Activated CD4-positive, alpha-beta T cell treated with anti-CD3 and anti-CD28 coated beads, Interleukin-2, amount 50 U/mL, for 4 hours (primary cell): ENCODE data around the gene RITA1.

ENCODE experiments used
- DNase-seq, 2 experiments: peaks; one replicate each; pipeline ENCODE4 v3.0.0-alpha.2; 2020

The RITA1 gene

GRCh38 chr12:113232089-113232839, 46.7 kb downstream of the RITA1 start:
- no peak for DNase-seq

GRCh38 chr12:113232840-113233585, 47.5 kb downstream of the RITA1 start:
- DNase-seq = peak; percentile 61 to 68

- DNase-seq = no peak
These were observed 48.4 kb downstream of the RITA1 start for GRCh38 chr12:113233967-113234366.

GRCh38 chr12:113234483-113234882, 49.0 kb downstream of the RITA1 start:
- no peak for DNase-seq

- DNase-seq = no peak
These were observed 50.5 kb downstream of the RITA1 start for GRCh38 chr12:113235976-113236375.

- no peak for DNase-seq
These were observed 51.2 kb downstream of the RITA1 start for GRCh38 chr12:113236539-113237399.

GRCh38 chr12:113237748-113238147, 52.2 kb downstream of the RITA1 start:
- no peak for DNase-seq

- no peak for DNase-seq
These were observed 52.8 kb downstream of the RITA1 start for GRCh38 chr12:113238309-113238708.

GRCh38 chr12:113239288-113239771, 53.8 kb downstream of the RITA1 start:
- DNase-seq = no peak

- DNase-seq = no peak
These were observed 54.4 kb downstream of the RITA1 start for GRCh38 chr12:113239811-113240331.

GRCh38 chr12:113240395-113240794, 54.9 kb downstream of the RITA1 start:
- DNase-seq = no peak

GRCh38 chr12:113241191-113242025, 55.9 kb downstream of the RITA1 start:
- DNase-seq = no peak
